Epithelial cell of proximal tubule (primary cell): ENCODE data around the gene NDST3. TPM values are rescaled to one million over a fixed set of nuclear protein-coding genes. Genes with fewer than 3 reads are reported as not detected.

Experiments
- DNase-seq: peaks from one replicate; pipeline ENCODE4 v3.0.0-alpha.2; 2011; ENCODE audit warnings: low read depth
- H3K4me3 ChIP-seq: 2 replicates; pipeline ENCODE4 v1.5.1; 2011; ENCODE audit warnings: low read depth, mild to moderate bottlenecking, low read length
- CTCF ChIP-seq: conservative IDR thresholded peaks from 2 replicates; pipeline ENCODE4 v1.5.1; 2012; ENCODE audit warnings: low read depth, mild to moderate bottlenecking, low read length
- total RNA-seq: library from RNA; depleted of rRNA; stranded (reverse); fragments of >200 nt; gene quantifications from 2 replicates; pipeline ENCODE4 v1.2.3, GENCODE V29; 2015

Gene NDST3
- total RNA-seq, 1 donor from 2014 or later, result not detected

GRCh38 chr4:118282692-118283091, 248.4 kb downstream of the NDST3 start:
- TF ChIP-seq CTCF, result no peak
- DNase-seq, result no peak
- H3K4me3 ChIP-seq, result no peak overlapping the region

GRCh38 chr4:118284169-118284568, 249.9 kb downstream of the NDST3 start:
- H3K4me3 ChIP-seq, result no peak overlapping the region
- DNase-seq, result no peak
- TF ChIP-seq CTCF, result no peak

- no peak for DNase-seq
- H3K4me3 ChIP-seq, result no peak overlapping the region
- TF ChIP-seq CTCF, result no peak
Observed at GRCh38 chr4:118285931-118286330, 251.6 kb downstream of the NDST3 start.

- H3K4me3 ChIP-seq, result no peak overlapping the region
- TF ChIP-seq CTCF, result no peak
- DNase-seq, result no peak
Observed at GRCh38 chr4:118286685-118287084, 252.4 kb downstream of the NDST3 start.

- no peak for TF ChIP-seq CTCF
- no peak for DNase-seq
- H3K4me3 ChIP-seq, result no peak overlapping the region
Observed at GRCh38 chr4:118287711-118288451, 253.6 kb downstream of the NDST3 start.

- TF ChIP-seq CTCF, result no peak
- H3K4me3 ChIP-seq, result no peak overlapping the region
- DNase-seq, result no peak
Observed at GRCh38 chr4:118289794-118290193, 255.5 kb downstream of the NDST3 start.

GRCh38 chr4:118290951-118291350, 256.7 kb downstream of the NDST3 start:
- DNase-seq, result no peak
- no peak overlapping the region for H3K4me3 ChIP-seq
- TF ChIP-seq CTCF, result no peak
